GM08714 (cell line): ENCODE results near the gene PPDPF.

Experiments used
- H3K4me3 ChIP-seq: fragments of 200-500 bp; sonication (Bioruptor generic); 2 replicates; pipeline ENCODE4 v1.5.1; 2014; ENCODE audit warnings: mild to moderate bottlenecking, low read length, inconsistent platforms
- ZNF274 ChIP-seq: IDR thresholded peaks from 2 replicates; pipeline ENCODE4 v1.6.1; 2012; ENCODE audit warnings: mild to moderate bottlenecking, low read depth, low read length

PPDPF gene

GRCh38 chr20:63518351-63518861, 2.2 kb upstream of the PPDPF start:
- no peak overlapping the region for H3K4me3 ChIP-seq
- TF ChIP-seq ZNF274 = no peak

GRCh38 chr20:63518946-63519667, 1.5 kb upstream of the PPDPF start:
- H3K4me3 ChIP-seq = no peak overlapping the region; the same call in 1 of the 2 replicates
- no peak for TF ChIP-seq ZNF274

- peak overlapping the region; percentile 62; the same call in 1 of the 2 replicates for H3K4me3 ChIP-seq
- TF ChIP-seq ZNF274 = no peak
These were observed 679 bp upstream of the PPDPF start for GRCh38 chr20:63519668-63520503.

- peak overlapping the region; percentile 73 for H3K4me3 ChIP-seq
- TF ChIP-seq ZNF274 = no peak
These were observed 503 bp downstream of the PPDPF start for GRCh38 chr20:63520934-63521601.

GRCh38 chr20:63521602-63522001, 1.0 kb downstream of the PPDPF start:
- H3K4me3 ChIP-seq = peak overlapping the region; percentile 73
- TF ChIP-seq ZNF274 = no peak

- TF ChIP-seq ZNF274 = no peak
- no peak overlapping the region for H3K4me3 ChIP-seq
These were observed 1.7 kb downstream of the PPDPF start for GRCh38 chr20:63522091-63522868.

- no peak overlapping the region for H3K4me3 ChIP-seq
- TF ChIP-seq ZNF274 = no peak
These were observed 2.5 kb downstream of the PPDPF start for GRCh38 chr20:63522981-63523611.

- no peak for TF ChIP-seq ZNF274
- H3K4me3 ChIP-seq = no peak overlapping the region
These were observed 4.6 kb downstream of the PPDPF start for GRCh38 chr20:63525185-63525584.

GRCh38 chr20:63525971-63526370, 5.4 kb downstream of the PPDPF start:
- H3K4me3 ChIP-seq = no peak overlapping the region
- no peak for TF ChIP-seq ZNF274

GRCh38 chr20:63527184-63527583, 6.6 kb downstream of the PPDPF start:
- TF ChIP-seq ZNF274 = no peak
- no peak overlapping the region for H3K4me3 ChIP-seq

GRCh38 chr20:63529180-63529860, 8.8 kb downstream of the PPDPF start:
- no peak overlapping the region for H3K4me3 ChIP-seq
- no peak for TF ChIP-seq ZNF274

- H3K4me3 ChIP-seq = no peak overlapping the region
- TF ChIP-seq ZNF274 = no peak
These were observed 9.6 kb downstream of the PPDPF start for GRCh38 chr20:63529861-63530787.

GRCh38 chr20:63530788-63531160, 10.2 kb downstream of the PPDPF start:
- no peak overlapping the region for H3K4me3 ChIP-seq
- no peak for TF ChIP-seq ZNF274
